AG04450 (cell line): ENCODE results near the gene PITPNB. TPM values are rescaled to one million over a fixed set of nuclear protein-coding genes. Genes with fewer than 3 reads are reported as not detected.

ENCODE experiments used
- CTCF ChIA-PET: fragments of 300-600, 350-600 bp; formaldehyde crosslinking; extraction: SDS; loops from one replicate; lab custom pipeline; 2022; ENCODE audit warnings: antibody characterized with exemption, inconsistent platforms; lab: Charles Lee
- POLR2A ChIA-PET: fragments of 350-600 bp; formaldehyde crosslinking; extraction: SDS; loops from one replicate; lab custom pipeline; 2021; ENCODE audit warnings: antibody characterized with exemption, inconsistent platforms; lab: Yijun Ruan, JAX
- DNase-seq: peaks from one replicate; pipeline ENCODE4 v3.0.0-alpha.2; 2011; ENCODE audit warnings: low read depth, low spot score
- H3K27ac ChIP-seq: one replicate; pipeline ENCODE4 v1.5.1; 2012; ENCODE audit warnings: low read depth, low read length, control low read depth
- H3K27me3 ChIP-seq: one replicate; pipeline ENCODE4 v1.6.0; 2012; ENCODE audit warnings: low read length; ENCODE audit not compliant: control insufficient read depth, insufficient read depth
- H3K4me3 ChIP-seq: 2 replicates; pipeline ENCODE4 v1.5.1; 2011; ENCODE audit warnings: mild to moderate bottlenecking, low read depth, low read length, control low read depth
- H3K9me3 ChIP-seq: 2 replicates; pipeline ENCODE4 v1.5.1; 2012; ENCODE audit warnings: low read length; ENCODE audit not compliant: control insufficient read depth, insufficient read depth
- CTCF ChIP-seq: IDR thresholded peaks from 2 replicates; pipeline ENCODE4 v1.5.1; 2011; ENCODE audit warnings: low read depth, low read length, control low read depth, inconsistent platforms
- polyA plus RNA-seq: library from polyadenylated mRNA; depleted of rRNA; stranded (reverse); fragments of >200 nt; gene quantifications from 2 replicates; pipeline ENCODE4 v1.2.3, GENCODE V29; 2011

The PITPNB gene
- polyA plus RNA-seq, 1 experiment = 119 TPM

- CTCF ChIA-PET = no interaction called here
These were observed 89.4 kb downstream of the PITPNB start for GRCh38 chr22:27829620-27830019.

GRCh38 chr22:27827604-27828587 lies 91.2 kb downstream of the PITPNB start:
- peaks cover 7% of the 10 kb centered on the region for H3K9me3 ChIP-seq
- no peak for DNase-seq
- H3K27ac ChIP-seq = no peak overlapping the region
- H3K4me3 ChIP-seq = no peak overlapping the region
- H3K27me3 ChIP-seq = no peaks in the 10 kb centered on the region
- ChIA-PET POLR2A (no interaction called here), CTCF (no interaction called here)
- TF ChIP-seq CTCF = no peak

More at GRCh38 chr22:27829620-27830019, 89.4 kb downstream of the PITPNB start:
- Histone ChIP-seq H3K9me3 (peaks cover 7% of the 10 kb centered on the region), H3K27me3 (no peaks in the 10 kb centered on the region), H3K27ac (no peak overlapping the region), H3K4me3 (no peak overlapping the region)
- POLR2A ChIA-PET = interaction anchor here (0.7 kb wide), 1 partner anchor 15 kb away, joined by 3 read pairs; no protein-coding TSS in a partner anchor
- no peak for DNase-seq
- TF ChIP-seq CTCF = no peak

- CTCF ChIA-PET = no interaction called here
These were observed 93.9 kb downstream of the PITPNB start for GRCh38 chr22:27825174-27825573.

GRCh38 chr22:27823221-27823620 lies 95.8 kb downstream of the PITPNB start:
- Histone ChIP-seq H3K27ac (no peak overlapping the region), H3K9me3 (peaks cover 7% of the 10 kb centered on the region), H3K27me3 (no peaks in the 10 kb centered on the region), H3K4me3 (no peak overlapping the region)
- TF ChIP-seq CTCF = no peak
- no peak for DNase-seq
- POLR2A ChIA-PET = no interaction called here
- CTCF ChIA-PET = no interaction called here

More at GRCh38 chr22:27825174-27825573, 93.9 kb downstream of the PITPNB start:
- DNase-seq = no peak
- Histone ChIP-seq H3K4me3 (no peak overlapping the region), H3K9me3 (peaks cover 7% of the 10 kb centered on the region), H3K27ac (no peak overlapping the region), H3K27me3 (no peaks in the 10 kb centered on the region)
- POLR2A ChIA-PET = no interaction called here
- no peak; the same call in 1 of the 2 replicates for TF ChIP-seq CTCF
